GM19328 (cell line): Measurements from ENCODE around the gene ATPAF1.
"Not testable (repeated sequence)": the region's sequence is repeated elsewhere in the genome, so short reads cannot be mapped to it uniquely, and the experiment has no call there.

Experiments used
- ATAC-seq: cut with Tn5 transposase; IDR thresholded peaks from one replicate; pipeline ENCODE4 v1.9.1; 2021; ENCODE audit warnings: mild to moderate bottlenecking, moderate library complexity; ENCODE audit not compliant: unreplicated experiment

ATPAF1 gene

DNA sequence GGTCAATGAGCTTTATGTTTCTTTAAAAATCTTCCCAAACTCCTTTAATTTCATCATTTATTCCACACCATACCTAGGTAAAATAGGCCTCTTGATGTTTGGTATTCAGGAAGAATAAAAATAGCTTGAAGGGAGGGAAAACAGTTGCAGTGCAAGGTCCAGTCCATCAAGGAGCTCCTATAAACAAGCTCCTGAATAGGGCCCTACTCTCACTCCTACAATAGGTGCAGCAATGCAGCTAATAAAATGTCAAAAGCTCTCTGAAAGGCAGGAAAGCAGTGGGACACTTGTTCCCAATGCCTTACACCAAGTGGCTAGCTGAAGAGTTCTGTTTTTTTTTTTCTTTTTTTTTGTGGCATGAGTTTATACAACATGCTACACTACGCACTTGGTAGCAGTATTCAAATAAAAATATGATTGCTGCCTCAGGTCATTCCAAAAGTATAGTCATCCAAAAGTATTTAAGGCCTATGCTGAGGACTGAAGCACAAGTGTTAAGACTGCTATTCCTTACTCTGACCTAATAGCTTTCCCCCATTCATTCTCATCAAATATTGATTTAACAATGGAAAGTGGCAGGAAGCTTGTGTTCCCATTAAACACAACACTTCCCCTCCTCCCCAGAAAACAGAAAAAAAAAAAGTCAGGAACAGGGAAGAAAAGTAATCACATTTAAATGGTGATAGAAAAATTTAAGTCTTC lies 13.3 kb upstream of the ATPAF1 start:
- ATAC-seq, result no peak

DNA sequence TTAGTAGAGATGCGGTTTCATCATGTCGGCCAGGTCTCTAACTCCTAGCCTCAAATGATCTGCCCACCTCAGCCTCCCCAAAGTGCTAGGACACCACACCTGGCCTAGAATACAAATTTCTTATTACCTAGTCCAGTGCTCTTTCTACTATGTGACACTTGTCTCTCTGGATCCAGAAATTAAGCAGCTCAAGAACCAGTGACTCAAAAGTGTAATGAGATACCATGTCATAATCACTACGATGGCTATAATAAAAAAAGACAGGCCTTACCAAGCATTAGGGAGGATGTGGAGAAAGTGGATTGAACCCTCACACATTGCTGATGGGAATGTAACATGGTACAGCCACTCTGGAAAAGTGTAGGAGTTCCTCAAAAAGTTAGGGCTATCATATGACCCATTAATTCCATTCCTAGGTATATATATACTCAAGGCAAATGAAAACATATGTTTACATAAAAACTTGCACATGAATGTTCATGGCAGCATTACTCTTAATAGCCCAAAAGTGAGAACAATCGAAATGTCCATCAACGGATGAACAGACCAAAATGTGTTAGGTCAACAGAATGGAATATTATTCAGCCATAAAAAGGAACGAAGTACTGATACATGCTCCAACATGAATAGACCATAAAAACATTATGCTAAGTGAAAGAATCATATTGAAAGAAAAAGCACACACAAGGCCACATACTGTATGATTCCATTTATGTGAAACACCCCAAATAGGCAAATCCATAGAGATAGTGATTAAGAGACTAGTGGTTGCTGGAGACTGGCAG lies 11.8 kb upstream of the ATPAF1 start:
- ATAC-seq, result no peak

DNA sequence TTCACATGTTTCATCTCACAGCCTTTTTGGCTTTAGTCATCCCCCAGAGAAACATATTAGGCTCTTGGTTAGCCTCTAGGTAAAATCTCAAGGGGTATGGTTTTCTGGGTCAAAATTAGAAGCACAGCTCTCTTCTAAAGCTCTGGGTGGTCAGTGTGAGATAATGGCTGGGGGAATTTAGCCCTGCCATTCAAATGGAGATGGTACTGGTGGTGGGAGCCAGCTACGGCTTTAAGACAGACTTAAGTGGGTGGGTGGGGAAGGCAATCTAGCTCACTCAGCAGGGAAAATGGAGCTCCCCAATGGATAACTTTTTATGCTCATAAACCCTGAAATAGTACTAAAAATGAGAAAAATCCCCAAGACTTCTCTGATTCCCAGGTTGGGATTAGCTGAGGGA lies 9.2 kb upstream of the ATPAF1 start:
- no peak for ATAC-seq

DNA sequence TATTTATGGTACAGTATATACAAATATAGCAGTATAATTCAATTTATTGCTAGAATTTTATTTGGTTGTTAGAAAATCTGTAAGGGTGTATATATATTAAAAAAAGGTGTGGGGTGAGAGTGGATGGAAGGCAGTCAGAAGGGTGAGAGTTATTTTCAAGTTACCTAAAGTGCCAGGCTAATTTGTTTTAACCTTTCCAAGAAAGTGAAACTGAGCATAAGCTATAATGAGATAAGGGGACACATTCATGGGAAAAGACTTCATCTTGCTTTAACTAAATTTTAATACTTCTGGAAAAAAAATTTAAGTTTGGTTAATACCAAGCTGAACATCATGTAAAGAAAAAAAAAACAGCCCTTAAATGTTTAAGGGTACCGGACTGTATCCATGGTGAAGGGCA lies 8.4 kb upstream of the ATPAF1 start:
- no peak for ATAC-seq

DNA sequence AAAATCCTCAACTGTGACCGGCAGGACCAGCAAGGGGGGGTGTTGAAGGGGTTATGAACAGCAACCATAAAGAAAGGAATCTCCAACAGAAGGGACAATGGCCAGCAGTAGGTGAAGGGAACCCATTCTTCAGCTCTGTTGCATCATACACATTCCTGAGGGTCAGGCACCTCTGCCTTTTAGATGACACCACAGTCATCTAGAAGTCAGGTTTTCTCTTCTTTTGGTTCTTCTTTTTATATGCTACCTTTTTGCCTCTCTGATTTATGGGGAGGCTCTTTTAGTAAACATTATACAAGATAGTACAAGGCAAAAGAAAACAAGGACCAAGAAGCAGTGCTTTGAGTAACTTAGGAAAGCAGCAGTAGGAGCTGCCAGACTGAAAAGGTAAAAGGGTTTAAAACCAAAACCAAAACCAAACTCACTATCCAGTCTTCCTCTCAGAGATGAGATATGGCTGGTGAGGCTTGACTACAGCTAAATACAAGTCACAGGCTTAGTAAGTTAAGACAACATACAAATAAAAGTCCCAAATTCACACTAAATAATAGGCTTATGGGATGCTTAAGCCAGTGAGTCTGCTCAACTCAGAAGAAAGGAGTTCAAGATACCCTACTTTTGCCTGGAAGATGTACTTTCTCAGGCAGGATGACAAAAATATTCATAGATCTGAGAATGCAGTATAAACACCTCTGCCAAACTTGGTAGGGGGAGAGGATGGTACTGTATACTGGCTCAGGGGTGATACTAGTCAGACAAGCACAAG lies 7.6 kb upstream of the ATPAF1 start:
- ATAC-seq, result peak; percentile 71

DNA sequence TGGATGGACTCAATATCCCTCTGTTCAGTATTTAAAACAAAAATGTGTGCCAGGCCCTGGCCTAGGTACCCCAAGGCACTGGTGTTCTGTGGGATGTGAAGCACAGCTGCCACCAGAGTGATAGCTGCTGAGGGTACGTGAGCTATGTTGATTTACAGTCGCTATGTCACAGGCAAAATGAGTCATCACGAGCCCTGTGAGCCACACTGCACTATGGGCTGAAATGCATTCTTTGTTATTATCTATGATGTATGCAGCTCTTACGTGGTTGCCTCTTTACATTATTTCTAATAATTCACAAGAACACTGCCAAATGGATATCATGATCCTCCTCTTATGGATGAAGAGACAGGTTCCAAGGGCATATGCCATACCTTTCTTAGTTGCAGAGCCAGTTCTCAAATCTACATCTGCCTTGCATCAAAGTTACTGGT lies 5.6 kb upstream of the ATPAF1 start:
- no peak for ATAC-seq

GRCh38 chr1:46672696-46673095 lies 4.5 kb upstream of the ATPAF1 start:
- ATAC-seq, result no peak

- ATAC-seq, result no peak
Measured at GRCh38 chr1:46671554-46671953, 3.4 kb upstream of the ATPAF1 start, which contains the start of gene TEX38. Gene TEX38 (plus strand): TSS chr1:46671854. CDS start chr1:46671935, 81 bp downstream.

DNA sequence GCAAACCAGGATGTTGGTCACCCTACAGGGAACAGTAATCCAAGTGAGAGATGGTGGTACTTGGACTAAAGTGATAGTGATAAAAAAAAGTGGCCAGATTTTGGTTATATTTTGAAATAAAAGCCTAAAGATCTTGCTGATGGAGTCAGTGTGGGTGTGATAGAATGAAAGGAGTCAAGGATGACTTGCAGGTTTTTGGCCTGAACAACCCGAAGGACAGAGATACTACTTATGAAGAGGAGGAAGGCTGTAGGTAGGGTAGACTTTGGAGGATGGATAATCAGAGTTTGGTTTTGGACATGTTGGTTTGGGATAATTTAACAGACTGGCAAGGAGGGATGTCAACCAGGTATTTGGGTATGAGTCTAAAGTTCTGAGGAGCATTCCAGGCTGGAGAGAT lies 2.0 kb upstream of the ATPAF1 start:
- ATAC-seq, result no peak

- no peak for ATAC-seq
Measured at GRCh38 chr1:46665983-46666382, 2.2 kb downstream of the ATPAF1 start.

DNA sequence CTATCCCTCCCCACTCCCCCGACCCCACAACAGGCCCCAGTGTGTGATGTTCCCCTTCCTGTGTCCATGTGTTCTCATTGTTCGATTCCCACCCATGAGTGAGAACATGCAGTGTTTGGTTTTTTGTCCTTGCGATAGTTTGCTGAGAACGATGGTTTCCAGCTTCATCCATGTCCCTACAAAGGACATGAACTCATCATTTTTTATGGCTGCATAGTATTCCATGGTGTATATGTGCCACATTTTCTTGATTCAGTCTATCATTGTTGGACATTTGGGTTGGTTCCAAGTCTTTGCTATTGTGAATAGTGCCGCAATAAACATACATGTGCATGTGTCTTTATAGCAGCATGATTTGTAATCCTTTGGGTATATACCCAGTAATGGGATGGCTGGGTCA lies 5.2 kb downstream of the ATPAF1 start:
- not testable (repeated sequence) for ATAC-seq

DNA sequence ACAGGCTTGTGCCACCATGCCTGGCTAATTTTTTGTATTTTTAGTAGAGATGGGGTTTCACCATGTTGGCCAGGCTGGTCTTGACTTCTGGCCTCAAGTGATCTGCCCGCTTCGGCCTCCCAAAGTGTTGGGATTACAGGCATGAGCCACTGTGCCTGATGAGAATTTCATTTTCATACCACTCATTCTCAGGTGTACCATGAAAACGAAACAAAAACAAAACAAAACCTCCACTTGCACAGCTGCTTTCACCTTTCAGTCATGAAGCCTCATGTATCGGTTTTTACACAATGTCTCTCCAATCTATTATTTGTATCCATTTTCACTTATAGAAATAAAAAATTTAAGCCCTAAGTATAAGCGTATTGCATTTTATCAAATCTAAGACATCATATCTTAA lies 8.0 kb downstream of the ATPAF1 start:
- ATAC-seq, result not testable (repeated sequence)

- ATAC-seq, result no peak
Measured at GRCh38 chr1:46659307-46659870, 8.8 kb downstream of the ATPAF1 start.

DNA sequence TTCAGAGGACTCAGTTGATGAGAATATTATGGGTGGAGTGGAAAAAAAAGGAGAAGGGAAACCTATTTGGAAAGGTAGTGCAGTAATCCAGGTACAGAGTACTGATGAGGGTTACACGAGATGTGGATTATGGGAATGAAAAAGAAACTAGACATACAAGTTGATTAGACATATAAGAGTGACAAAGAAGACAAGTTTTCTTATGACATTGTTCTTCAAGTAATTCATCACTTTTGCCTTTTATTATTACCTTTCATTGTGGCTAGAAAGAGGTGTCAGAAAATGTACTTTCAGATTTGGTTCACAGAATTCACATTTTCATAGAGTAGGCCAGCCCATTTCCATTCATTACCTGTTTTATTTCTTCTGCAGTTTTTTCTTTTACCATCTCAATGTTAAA lies 10.4 kb downstream of the ATPAF1 start:
- ATAC-seq, result no peak

- ATAC-seq, result no peak
Measured at GRCh38 chr1:46656643-46657042, 11.5 kb downstream of the ATPAF1 start.

DNA sequence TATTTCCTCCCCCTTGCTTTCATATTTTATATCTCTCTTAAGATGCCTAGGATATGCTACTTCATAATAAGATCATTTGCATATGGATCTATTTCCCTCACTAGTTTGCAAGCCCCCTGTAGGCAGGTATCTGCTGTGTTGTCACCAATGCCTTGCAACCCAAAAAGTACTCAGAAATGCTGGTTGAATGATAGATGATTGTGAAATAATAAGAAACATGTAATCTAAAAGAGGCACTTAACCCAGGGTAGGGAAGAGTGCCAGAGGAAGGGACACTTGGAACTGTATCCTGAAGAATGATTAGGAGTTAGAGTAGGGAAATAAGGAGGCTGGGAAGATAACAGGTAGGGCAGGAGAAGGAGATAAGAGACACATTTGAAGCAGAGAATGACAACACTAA lies 12.3 kb downstream of the ATPAF1 start:
- ATAC-seq, result no peak

- not testable (repeated sequence) for ATAC-seq
Measured at GRCh38 chr1:46654698-46655097, 13.5 kb downstream of the ATPAF1 start.

GRCh38 chr1:46654012-46654411 lies 14.2 kb downstream of the ATPAF1 start:
- no peak for ATAC-seq

DNA sequence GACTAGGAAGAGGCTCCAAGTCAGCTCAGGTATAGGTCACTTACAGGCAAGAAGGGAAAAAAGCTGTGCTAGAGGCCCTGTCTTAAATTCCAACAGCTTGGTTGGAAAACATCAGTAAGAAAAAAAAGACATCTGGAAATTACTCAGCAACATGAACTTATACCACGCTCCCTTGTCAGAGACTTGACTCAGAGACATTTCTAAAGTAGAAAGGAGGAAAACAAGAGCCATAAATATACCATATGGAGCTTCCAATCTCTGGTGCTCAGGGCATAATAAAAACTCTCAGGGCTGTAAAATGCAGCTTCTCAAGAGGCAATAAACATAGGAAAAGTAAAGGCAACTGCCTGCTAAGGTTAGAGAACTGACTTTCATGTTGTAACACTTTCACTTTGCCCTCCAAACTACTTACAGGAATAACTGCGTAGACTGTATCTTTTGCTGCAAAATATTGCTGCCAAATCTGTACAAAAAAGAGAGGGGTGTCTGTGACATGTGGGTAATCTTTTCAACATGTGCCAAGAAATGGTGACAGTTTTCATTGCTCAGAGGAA lies 14.7 kb downstream of the ATPAF1 start:
- no peak for ATAC-seq

GRCh38 chr1:46652321-46653100 lies 15.7 kb downstream of the ATPAF1 start:
- ATAC-seq, result no peak
